Trophoblast cell (in vitro differentiated cells and primary cell): ENCODE measurements around the gene FAM83G.

Experiments
- DNase-seq, 2 donors: peaks; one replicate each; pipeline ENCODE4 v3.0.0-alpha.2; 2016
- H2AFZ ChIP-seq: 2 replicates; pipeline ENCODE4 v1.6.1; 2013; ENCODE audit warnings: low read length, moderate library complexity, mild to moderate bottlenecking; ENCODE audit not compliant: insufficient read depth, poor library complexity
- H2AK5ac ChIP-seq: 2 replicates; pipeline ENCODE4 v1.6.1; 2013; ENCODE audit warnings: mild to moderate bottlenecking, low read length
- H2BK120ac ChIP-seq: 2 replicates; pipeline ENCODE4 v1.6.1; 2013; ENCODE audit warnings: low read length, mild to moderate bottlenecking, moderate library complexity; ENCODE audit not compliant: insufficient read depth, poor library complexity
- H2BK12ac ChIP-seq: 2 replicates; pipeline ENCODE4 v1.6.1; 2013; ENCODE audit warnings: mild to moderate bottlenecking, low read length, moderate library complexity
- H2BK5ac ChIP-seq: 2 replicates; pipeline ENCODE4 v1.6.1; 2013; ENCODE audit warnings: low read length, low read depth, moderate library complexity, mild to moderate bottlenecking; ENCODE audit not compliant: poor library complexity
- H3K14ac ChIP-seq: 2 replicates; pipeline ENCODE4 v1.6.1; 2013; ENCODE audit warnings: mild to moderate bottlenecking, low read length
- H3K18ac ChIP-seq: 2 replicates; pipeline ENCODE4 v1.6.1; 2013; ENCODE audit warnings: mild to moderate bottlenecking, low read length
- H3K23ac ChIP-seq: 2 replicates; pipeline ENCODE4 v1.6.1; 2013; ENCODE audit warnings: low read length
- H3K27ac ChIP-seq: 2 replicates; pipeline ENCODE4 v1.5.1; 2013; ENCODE audit warnings: low read depth, mild to moderate bottlenecking, inconsistent platforms, low read length, moderate library complexity
- H3K27me3 ChIP-seq: 2 replicates; pipeline ENCODE4 v1.6.1; 2013; ENCODE audit warnings: inconsistent platforms, mild to moderate bottlenecking, low read length, moderate library complexity; ENCODE audit not compliant: insufficient read depth
- H3K36me3 ChIP-seq, 2 experiments: 1 replicate in 1 of 2; 2 replicates in 1 of 2; pipeline ENCODE4 v1.6.1; 2013; ENCODE audit warnings: low read length in 2 of 2, mild to moderate bottlenecking in 2 of 2, moderate library complexity in 1 of 2; ENCODE audit not compliant: insufficient read depth in 2 of 2, control insufficient read depth in 1 of 2
- H3K4ac ChIP-seq: 2 replicates; pipeline ENCODE4 v1.6.1; 2013; ENCODE audit warnings: low read depth, mild to moderate bottlenecking, low read length, moderate library complexity
- H3K4me1 ChIP-seq, 2 experiments: 1 replicate in 1 of 2; 2 replicates in 1 of 2; pipeline ENCODE4 v1.6.1; 2013; ENCODE audit warnings: low read length in 2 of 2, mild to moderate bottlenecking in 2 of 2, moderate library complexity in 1 of 2; ENCODE audit not compliant: insufficient read depth in 2 of 2, control insufficient read depth in 1 of 2
- H3K4me2 ChIP-seq: 2 replicates; pipeline ENCODE4 v1.6.1; 2013; ENCODE audit warnings: inconsistent platforms, mild to moderate bottlenecking, low read length, moderate library complexity
- H3K4me3 ChIP-seq: 2 replicates; pipeline ENCODE4 v1.5.1; 2013; ENCODE audit warnings: mild to moderate bottlenecking, low read depth, low read length, inconsistent platforms
- H3K79me1 ChIP-seq: one replicate; pipeline ENCODE4 v1.6.1; 2013; ENCODE audit warnings: low read length
- H3K79me2 ChIP-seq: 2 replicates; pipeline ENCODE4 v1.6.1; 2013; ENCODE audit warnings: low read length, mild to moderate bottlenecking; ENCODE audit not compliant: control insufficient read depth, insufficient read depth, poor library complexity
- H3K9ac ChIP-seq: 2 replicates; pipeline ENCODE4 v1.6.1; 2013; ENCODE audit warnings: mild to moderate bottlenecking, low read length
- H3K9me3 ChIP-seq: 2 replicates; pipeline ENCODE4 v1.6.1; 2013; ENCODE audit warnings: low read depth, mild to moderate bottlenecking, control low read depth, inconsistent platforms, low read length; ENCODE audit not compliant: insufficient read depth
- H4K12ac ChIP-seq: 2 replicates; pipeline ENCODE4 v1.6.1; 2013; ENCODE audit warnings: low read depth, mild to moderate bottlenecking, low read length, moderate library complexity
- H4K8ac ChIP-seq: 2 replicates; pipeline ENCODE4 v1.6.1; 2013; ENCODE audit warnings: low read depth, mild to moderate bottlenecking, low read length, moderate library complexity
- H4K91ac ChIP-seq: one replicate; pipeline ENCODE4 v1.6.1; 2013; ENCODE audit warnings: low read depth, mild to moderate bottlenecking, low read length, moderate library complexity
- WGBS: extraction: QIAGEN DNeasy Blood & Tissue Kit; methylation state at CpG from one replicate; pipeline ENCODE4 v1.1.7; 2013; ENCODE audit warnings: missing lambda C conversion rate; ENCODE audit not compliant: insufficient read length, insufficient coverage; ENCODE audit errors: extremely low coverage; 5-methylcytosine and 5-hydroxymethylcytosine counted together

Gene FAM83G

GRCh38 chr17:18967916-18968315 is 36.6 kb downstream of the FAM83G start:
- no peak overlapping the region for H3K4me3 ChIP-seq
- H2BK120ac ChIP-seq: no peak overlapping the region
- no peak overlapping the region for H2AFZ ChIP-seq
- peaks cover 34 to 39% of the 10 kb centered on the region in 2 experiments for H3K4me1 ChIP-seq
- H4K12ac ChIP-seq: no peak overlapping the region
- WGBS: no CpG with 5 or more reads among the region's 4 CpGs
- no peaks in the 10 kb centered on the region for H3K27me3 ChIP-seq
- H3K14ac ChIP-seq: peak overlapping the region; percentile 38
- no peaks in the 10 kb centered on the region for H3K79me2 ChIP-seq
- peaks cover 24% of the 10 kb centered on the region for H3K79me1 ChIP-seq
- H3K9me3 ChIP-seq: peaks cover 6% of the 10 kb centered on the region
- peak overlapping the region; percentile 73 for H4K91ac ChIP-seq
- no peak overlapping the region for H2BK12ac ChIP-seq
- peak; percentile 95 to 96 for DNase-seq
- H3K23ac ChIP-seq: no peak overlapping the region
- H3K9ac ChIP-seq: no peak overlapping the region
- H2BK5ac ChIP-seq: peak overlapping the region; percentile 36
- peaks cover 23 to 33% of the 10 kb centered on the region in 2 experiments for H3K36me3 ChIP-seq
- no peak overlapping the region for H3K18ac ChIP-seq
- H3K4me2 ChIP-seq: no peak overlapping the region
- H4K8ac ChIP-seq: peak overlapping the region; percentile 7
- H3K4ac ChIP-seq: no peak overlapping the region
- peak overlapping the region; percentile 42 for H2AK5ac ChIP-seq
- peak overlapping the region; percentile 47 for H3K27ac ChIP-seq

- peaks cover 18 to 27% of the 10 kb centered on the region in 2 experiments for H3K36me3 ChIP-seq
- no peak overlapping the region for H4K8ac ChIP-seq
These were observed 37.5 kb downstream of the FAM83G start for GRCh38 chr17:18966831-18967624.

GRCh38 chr17:18965530-18966236 is 38.9 kb downstream of the FAM83G start:
- H3K4me2 ChIP-seq: no peak overlapping the region
- H2BK12ac ChIP-seq: no peak overlapping the region
- no peak overlapping the region for H4K12ac ChIP-seq
- no peak overlapping the region for H3K4ac ChIP-seq
- H2AK5ac ChIP-seq: peak overlapping the region; percentile 4
- DNase-seq: no peak
- no peak overlapping the region for H2BK120ac ChIP-seq
- peak overlapping the region; percentile 4 for H4K91ac ChIP-seq
- no peak overlapping the region for H3K23ac ChIP-seq
- H3K9ac ChIP-seq: no peak overlapping the region
- no peak overlapping the region for H3K18ac ChIP-seq
- no peaks in the 10 kb centered on the region for H3K27me3 ChIP-seq
- no peak overlapping the region for H2BK5ac ChIP-seq
- peaks cover 4 to 14% of the 10 kb centered on the region in 2 experiments for H3K36me3 ChIP-seq
- no peaks in the 10 kb centered on the region for H3K79me2 ChIP-seq
- H4K8ac ChIP-seq: no peak overlapping the region
- H3K27ac ChIP-seq: no peak overlapping the region
- no peak overlapping the region for H3K4me3 ChIP-seq
- peaks cover 40 to 47% of the 10 kb centered on the region in 2 experiments for H3K4me1 ChIP-seq
- H2AFZ ChIP-seq: no peak overlapping the region
- WGBS: no CpG with 5 or more reads among the region's 14 CpGs
- H3K79me1 ChIP-seq: peaks cover 27% of the 10 kb centered on the region
- H3K9me3 ChIP-seq: peaks cover 4% of the 10 kb centered on the region
- H3K14ac ChIP-seq: no peak overlapping the region

More at GRCh38 chr17:18966831-18967624, 37.5 kb downstream of the FAM83G start:
- Histone ChIP-seq H3K4me3 (peak overlapping the region; percentile 25), H3K27me3 (no peaks in the 10 kb centered on the region), H3K9me3 (peaks cover 6% of the 10 kb centered on the region), H2AFZ (no peak overlapping the region), H2AK5ac (peak overlapping the region; percentile 32), H2BK12ac (peak overlapping the region; percentile 11), H2BK120ac (peak overlapping the region; percentile 30), H3K27ac (no peak overlapping the region), H3K79me2 (no peaks in the 10 kb centered on the region), H4K91ac (peak overlapping the region; percentile 53), H3K9ac (no peak overlapping the region), H3K14ac (peak overlapping the region; percentile 41), H3K18ac (peak overlapping the region; percentile 33), H3K4ac (no peak overlapping the region), H2BK5ac (no peak overlapping the region), H4K12ac (no peak overlapping the region), H3K79me1 (peaks cover 27% of the 10 kb centered on the region), H3K4me2 (no peak overlapping the region), H3K4me1 (peaks cover 40 to 45% of the 10 kb centered on the region in 2 experiments), H3K23ac (no peak overlapping the region)
- no peak for DNase-seq
- no CpG with 5 or more reads among the region's 19 CpGs for WGBS

- H2AK5ac ChIP-seq: peak overlapping the region; percentile 17
- no peaks in the 10 kb centered on the region for H3K79me2 ChIP-seq
- H2BK120ac ChIP-seq: peak overlapping the region; percentile 57
- H3K27ac ChIP-seq: no peak overlapping the region
- no peak overlapping the region for H3K18ac ChIP-seq
- H3K36me3 ChIP-seq: peaks cover 0 to 9% of the 10 kb centered on the region in 2 experiments
- H4K12ac ChIP-seq: no peak overlapping the region
- H4K8ac ChIP-seq: no peak overlapping the region
- WGBS: no CpG with 5 or more reads among the region's 9 CpGs
- H3K23ac ChIP-seq: no peak overlapping the region
- peaks cover 40 to 51% of the 10 kb centered on the region in 2 experiments for H3K4me1 ChIP-seq
- H3K4me2 ChIP-seq: no peak overlapping the region
- no peak overlapping the region for H3K14ac ChIP-seq
- no peak overlapping the region for H2BK5ac ChIP-seq
- DNase-seq: no peak
- H3K4ac ChIP-seq: no peak overlapping the region
- H2BK12ac ChIP-seq: peak overlapping the region; percentile 52
- H3K27me3 ChIP-seq: no peaks in the 10 kb centered on the region
- H3K79me1 ChIP-seq: peaks cover 27% of the 10 kb centered on the region
- H3K9me3 ChIP-seq: peaks cover 2% of the 10 kb centered on the region
- H4K91ac ChIP-seq: peak overlapping the region; percentile 55
- no peak overlapping the region for H3K9ac ChIP-seq
- no peak overlapping the region for H2AFZ ChIP-seq
- no peak overlapping the region for H3K4me3 ChIP-seq
These were observed 40.0 kb downstream of the FAM83G start for GRCh38 chr17:18964550-18964949.
